Colonic mucosa (tissue), 4 donors: ENCODE results near the gene ZNF541. TPM values are rescaled to one million over a fixed set of nuclear protein-coding genes. Genes with fewer than 3 reads are reported as not detected.
A peak's percentile ranks its signal among the peaks of the same experiment; 100 is the strongest.
"Not testable (repeated sequence)": the region's sequence is repeated elsewhere in the genome, so short reads cannot be mapped to it uniquely, and the experiment has no call there.

Experiments used
- DNase-seq: peaks from one replicate; pipeline ENCODE4 v3.0.0-alpha.2; 2020
- H3K27ac ChIP-seq: fragments of 200-600 bp; one replicate; pipeline ENCODE4 v1.8.0; 2021
- H3K27me3 ChIP-seq: fragments of 200-600 bp; one replicate; pipeline ENCODE4 v1.8.0; 2021
- H3K36me3 ChIP-seq: fragments of 200-600 bp; one replicate; pipeline ENCODE4 v1.8.0; 2021
- H3K4me1 ChIP-seq: fragments of 200-600 bp; one replicate; pipeline ENCODE4 v1.8.0; 2021; ENCODE audit warnings: mild to moderate bottlenecking
- H3K4me3 ChIP-seq: fragments of 200-600 bp; one replicate; pipeline ENCODE4 v1.8.0; 2021
- H3K9ac ChIP-seq, 2 donors: one replicate each; pipeline ENCODE4 v1.7.0; 2013; ENCODE audit warnings: control low read depth in 2 of 2, low read depth in 2 of 2, low read length in 2 of 2
- H3K9me3 ChIP-seq: fragments of 200-600 bp; one replicate; pipeline ENCODE4 v1.8.0; 2021
- CTCF ChIP-seq: fragments of 200-600 bp; IDR thresholded peaks from one replicate; pipeline ENCODE4 v1.8.0; 2022; ENCODE audit warnings: antibody characterized with exemption, mild to moderate bottlenecking
- intact Hi-C: fragments of 100-400 bp; cut with DNase I; formaldehyde crosslinking; loops from one replicate; pipeline ENCODE4 v1.14.1; 2022
- total RNA-seq, 2 donors: library from RNA; stranded (reverse); fragmentation: NEBNext Ultra II Directional in 1 of 2; extraction: Animal tissue kit (Norgen Biotek cat#: 25700) in 1 of 2; gene quantifications; one replicate each; pipeline ENCODE4 v1.2.1, GENCODE V29; 2021
- donor health status: healthy.
- donor health status: DM: no; HTN: no; CAD: no.
- donor health status: DM: no; HTN: no; CAD: no.

ZNF541 gene
- total RNA-seq, 2 donors from 2014 or later, result 0.10 to 0.21 TPM

- no peaks in the 10 kb centered on the region for H3K27me3 ChIP-seq
- peak overlapping the region; percentile 46 for H3K4me3 ChIP-seq
- H3K9ac ChIP-seq, result peak overlapping the region in 1 of 2 donors; percentile 75
- no peak for TF ChIP-seq CTCF
- H3K9me3 ChIP-seq, result no peaks in the 10 kb centered on the region
- peak; percentile 86 for DNase-seq
- peaks cover 4% of the 10 kb centered on the region for H3K4me1 ChIP-seq
- no peaks in the 10 kb centered on the region for H3K36me3 ChIP-seq
- peak overlapping the region; percentile 90 for H3K27ac ChIP-seq
- intact Hi-C loops, result no loop called here
Measured at GRCh38 chr19:47601180-47601904, 28.4 kb upstream of the ZNF541 start.

- peak overlapping the region; percentile 90 for H3K27ac ChIP-seq
- H3K4me3 ChIP-seq, result peak overlapping the region; percentile 46
- intact Hi-C loops, result no loop called here
- H3K36me3 ChIP-seq, result no peaks in the 10 kb centered on the region
- no peaks in the 10 kb centered on the region for H3K9me3 ChIP-seq
- no peak for TF ChIP-seq CTCF
- peaks cover 4% of the 10 kb centered on the region for H3K4me1 ChIP-seq
- H3K27me3 ChIP-seq, result no peaks in the 10 kb centered on the region
- peak overlapping the region; percentile 70 to 75 for H3K9ac ChIP-seq
- DNase-seq, result peak; percentile 100
Measured at GRCh38 chr19:47600246-47601179, 27.6 kb upstream of the ZNF541 start.

GRCh38 chr19:47599671-47600245, 26.8 kb upstream of the ZNF541 start:
- intact Hi-C loops, H3K4me1 ChIP-seq, H3K27me3 ChIP-seq, H3K36me3 ChIP-seq, H3K9me3 ChIP-seq, DNase-seq: not testable (repeated sequence)
- peak overlapping the region; percentile 41 to 51 for H3K9ac ChIP-seq
- H3K4me3 ChIP-seq, result peak overlapping the region; percentile 29
- peak overlapping the region; percentile 48 for H3K27ac ChIP-seq

GRCh38 chr19:47598407-47599349, 25.7 kb upstream of the ZNF541 start:
- H3K9ac ChIP-seq, result peak overlapping the region; percentile 12 to 51

More at GRCh38 chr19:47598407-47599349, 25.7 kb upstream of the ZNF541 start:
- peak; percentile 53 for DNase-seq
- TF ChIP-seq CTCF, result no peak
- intact Hi-C loops, result no loop called here
- Histone ChIP-seq H3K27ac (peak overlapping the region; percentile 48), H3K4me3 (peak overlapping the region; percentile 11), H3K27me3 (no peaks in the 10 kb centered on the region), H3K36me3 (no peaks in the 10 kb centered on the region), H3K4me1 (peaks cover 4% of the 10 kb centered on the region), H3K9me3 (no peaks in the 10 kb centered on the region)
